A549 (cell line): Measurements from ENCODE around the gene DBR1.

Experiments
- HOXB13 ChIP-seq: fragments of 250-450 bp; sonication (Bioruptor Pico); IDR thresholded peaks from 2 replicates; pipeline ENCODE4 v1.5.0; 2020; ENCODE audit warnings: low read depth, mild to moderate bottlenecking, moderate library complexity
- MYC ChIP-seq: IDR thresholded peaks from 2 replicates; pipeline ENCODE4 v1.6.1; 2012; ENCODE audit warnings: mild to moderate bottlenecking, inconsistent platforms, low read length, improper control_type of control experiment, borderline replicate concordance
- POLR2A ChIP-seq: IDR thresholded peaks from 2 replicates; pipeline ENCODE4 v1.6.1; 2012; ENCODE audit warnings: mild to moderate bottlenecking, low read length
- RAD21 ChIP-seq, 2 experiments: fragments of >200 bp in 1 of 2; sonication (Bioruptor Twin) in 1 of 2; formaldehyde crosslinking in 1 of 2; IDR thresholded peaks in 1 of 2; conservative IDR thresholded peaks in 1 of 2; 2 replicates in 1 of 2; 3 replicates in 1 of 2; pipeline ENCODE4 v1.6.1; 2012 to 2018; ENCODE audit warnings: inconsistent platforms in 1 of 2
- RNF2 ChIP-seq: fragments of 200-600 bp; sonication (generic); IDR thresholded peaks from 2 replicates; pipeline ENCODE4 v1.6.1; 2016; ENCODE audit warnings: low read depth, mild to moderate bottlenecking, antibody characterized with exemption, moderate library complexity, borderline replicate concordance
- TP53 ChIP-seq: fragments of 250-450 bp; sonication (Bioruptor Pico); IDR thresholded peaks from 2 replicates; pipeline ENCODE4 v1.5.0; 2021; ENCODE audit warnings: mild to moderate bottlenecking, moderate library complexity
- ZFP36 ChIP-seq: fragments of 450-650 bp; IDR thresholded peaks from 2 replicates; pipeline ENCODE4 v1.6.1; 2014; ENCODE audit warnings: borderline replicate concordance; ENCODE audit not compliant: partially characterized antibody
- ZSCAN20 ChIP-seq: fragments of 250-450 bp; sonication (Bioruptor Pico); IDR thresholded peaks from 2 replicates; pipeline ENCODE4 v1.8.0; 2022; ENCODE audit warnings: mild to moderate bottlenecking, moderate library complexity
- TF ChIP-seq, protein P1 (sequence below): IDR thresholded peaks from 2 replicates; pipeline ENCODE4 v1.6.1; 2012
- TF ChIP-seq, protein P2 (sequence below): fragments of >200 bp; sonication (Bioruptor Twin); formaldehyde crosslinking; IDR thresholded peaks from 3 replicates; pipeline ENCODE4 v1.5.1; 2016

DNA sequence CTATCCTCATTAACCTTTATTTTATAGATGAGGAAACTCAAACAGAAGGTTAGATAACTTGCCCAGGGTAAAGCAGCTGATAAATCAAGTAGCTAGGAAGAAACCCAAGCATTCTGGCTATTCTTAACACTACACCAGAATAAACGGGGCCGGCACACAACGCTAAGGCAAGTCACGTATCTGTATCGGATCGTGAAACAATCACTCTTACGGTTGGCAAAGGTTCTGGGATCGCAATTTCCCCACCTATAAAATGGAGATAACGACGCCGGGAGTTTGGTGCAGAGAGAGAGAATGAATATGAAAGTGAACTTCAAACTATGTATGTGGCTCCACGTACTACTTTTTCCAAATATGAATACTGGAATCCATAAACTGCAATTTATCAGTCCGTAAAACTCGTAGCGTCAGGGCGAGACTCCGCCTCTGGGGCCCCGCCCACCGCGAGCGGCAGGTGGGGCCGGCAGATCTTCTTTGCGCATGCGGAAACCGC is 12.1 kb upstream of the DBR1 start:
- TF ChIP-seq TP53 (CRISPR knock-in tag) (no peak), RNF2 (no peak), ZFP36 (no peak), POLR2A (no peak), ZSCAN20 (no peak), HOXB13 (no peak), MYC (no peak), RAD21 (conservative IDR thresholded peaks at IDR 0.05 in 1 of 2, IDR thresholded peaks at IDR 0.05 in 1 of 2) (no peak)
- TF ChIP-seq, protein P1, sequence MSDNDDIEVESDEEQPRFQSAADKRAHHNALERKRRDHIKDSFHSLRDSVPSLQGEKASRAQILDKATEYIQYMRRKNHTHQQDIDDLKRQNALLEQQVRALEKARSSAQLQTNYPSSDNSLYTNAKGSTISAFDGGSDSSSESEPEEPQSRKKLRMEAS = no peak
- TF ChIP-seq, protein P2, sequence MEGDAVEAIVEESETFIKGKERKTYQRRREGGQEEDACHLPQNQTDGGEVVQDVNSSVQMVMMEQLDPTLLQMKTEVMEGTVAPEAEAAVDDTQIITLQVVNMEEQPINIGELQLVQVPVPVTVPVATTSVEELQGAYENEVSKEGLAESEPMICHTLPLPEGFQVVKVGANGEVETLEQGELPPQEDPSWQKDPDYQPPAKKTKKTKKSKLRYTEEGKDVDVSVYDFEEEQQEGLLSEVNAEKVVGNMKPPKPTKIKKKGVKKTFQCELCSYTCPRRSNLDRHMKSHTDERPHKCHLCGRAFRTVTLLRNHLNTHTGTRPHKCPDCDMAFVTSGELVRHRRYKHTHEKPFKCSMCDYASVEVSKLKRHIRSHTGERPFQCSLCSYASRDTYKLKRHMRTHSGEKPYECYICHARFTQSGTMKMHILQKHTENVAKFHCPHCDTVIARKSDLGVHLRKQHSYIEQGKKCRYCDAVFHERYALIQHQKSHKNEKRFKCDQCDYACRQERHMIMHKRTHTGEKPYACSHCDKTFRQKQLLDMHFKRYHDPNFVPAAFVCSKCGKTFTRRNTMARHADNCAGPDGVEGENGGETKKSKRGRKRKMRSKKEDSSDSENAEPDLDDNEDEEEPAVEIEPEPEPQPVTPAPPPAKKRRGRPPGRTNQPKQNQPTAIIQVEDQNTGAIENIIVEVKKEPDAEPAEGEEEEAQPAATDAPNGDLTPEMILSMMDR = no peak
